ENCODE results near the gene CHST15. TPM values are rescaled to one million over a fixed set of nuclear protein-coding genes. Genes with fewer than 3 reads are reported as not detected.

CHST15 gene
- 19.9 and 26.4 TPM in 2 replicates for total RNA-seq (2014; rRNA removed; shearing (Covaris generic))
- 14.7 and 19.2 TPM in 2 replicates for total RNA-seq (2022)
- percentile 59 among the genes with signal in this experiment for Bru-seq, nascent RNA
- BruChase-seq, experiment 1, labeled RNA remaining after a 6-hour chase, result percentile 69 among the genes with signal in this experiment
- BruChase-seq, experiment 2, labeled RNA remaining after a 2-hour chase, result percentile 70 among the genes with signal in this experiment
- long read RNA-seq, full-length matches to known transcripts, result 4 of 26 reads
- long read RNA-seq, partial matches to known transcripts, result 9 of 26 reads
- long read RNA-seq, other reads (novel, unspliced or antisense), result 13 of 26 reads

GRCh38 chr10:124092860-124093773 is at the start of gene CHST15:
TSS of gene CHST15 (minus strand) at chr10:124093598. CDS start at chr10:124046212, 47,386 bp downstream.
- intact Hi-C loops (cut with micrococcal nuclease; ENCODE audit: unreplicated experiment), result loop anchor here (1.0 to 5.0 kb wide), 5 partner anchors 12 to 309 kb away; no protein-coding TSS in a partner anchor
- H3K9me3 ChIP-seq (ENCODE audit: low read length), result no peaks in the 10 kb centered on the region
- peaks cover 12% of the 10 kb centered on the region for H4K20me1 ChIP-seq (ENCODE audit: insufficient read depth, low read length)
- peak within 1 kb of the TSS; percentile 85 for H3K4me2 ChIP-seq (ENCODE audit: low read length)
- H3K36me3 ChIP-seq (ENCODE audit: insufficient read depth, low read length), result no peaks in the 10 kb centered on the region; the same call in 1 of the 2 replicates
- peak within 1 kb of the TSS; percentile 68 for H3K27ac ChIP-seq (ENCODE audit: low read depth, low read length, poor library complexity, severe bottlenecking)
- BruUV-seq (replicated peaks), result no TSS peak
- peak within 1 kb of the TSS; percentile 81 for H3K4me3 ChIP-seq (ENCODE audit: low read depth, low read length, poor library complexity, severe bottlenecking)
- TF ChIP-seq EZH2phosphoT487 (IDR thresholded peaks at IDR 0.05; ENCODE audit: borderline replicate concordance, low read depth, low read length), result no peak
- peak; percentile 63 for TF ChIP-seq CTCF (conservative IDR thresholded peaks at IDR 0.05; ENCODE audit: low read length)
- ChIA-PET CTCF (ENCODE audit: unreplicated experiment) (interaction anchor here (0.6 kb wide), 1 partner anchor 130 kb away, joined by 5 read pairs; no protein-coding TSS in a partner anchor), POLR2A (interaction anchor here (0.7 to 2.1 kb wide), 7 partner anchors 13 to 52 kb away, joined by 3 to 14 read pairs (median 4); no protein-coding TSS in a partner anchor)
- H3K9me2 ChIP-seq (ENCODE audit: insufficient read depth, low read length), result no peaks in the 10 kb centered on the region
- DNase-seq (ENCODE audit: low spot score), result peak; percentile 69
- peaks cover 25% of the 10 kb centered on the region for H3K79me2 ChIP-seq (ENCODE audit: insufficient read depth, low read depth, low read length)
- peaks cover 42% of the 10 kb centered on the region for H3K4me1 ChIP-seq (ENCODE audit: insufficient read depth, low read length, poor library complexity, severe bottlenecking)
- peak within 1 kb of the TSS; percentile 58; the same call in 1 of the 2 replicates for H2AFZ ChIP-seq (ENCODE audit: low read length)

- Histone ChIP-seq H4K20me1 (ENCODE audit: insufficient read depth, low read length) (no peaks in the 10 kb centered on the region), H3K4me2 (ENCODE audit: low read length) (peak overlapping the region; percentile 77), H3K9me2 (ENCODE audit: insufficient read depth, low read length) (no peaks in the 10 kb centered on the region), H3K4me3 (ENCODE audit: low read depth, low read length, poor library complexity, severe bottlenecking) (peak overlapping the region; percentile 72), H3K79me2 (ENCODE audit: insufficient read depth, low read depth, low read length) (peaks cover 35% of the 10 kb centered on the region; the same call in 1 of the 2 replicates), H3K36me3 (ENCODE audit: insufficient read depth, low read length) (peaks cover 28% of the 10 kb centered on the region), H3K9me3 (ENCODE audit: low read length) (no peaks in the 10 kb centered on the region), H3K4me1 (ENCODE audit: insufficient read depth, low read length, poor library complexity, severe bottlenecking) (peaks cover 67% of the 10 kb centered on the region), H3K27ac (ENCODE audit: low read depth, low read length, poor library complexity, severe bottlenecking) (peak overlapping the region; percentile 80), H2AFZ (ENCODE audit: low read length) (peak overlapping the region; percentile 43; the same call in 1 of the 2 replicates)
- peak; percentile 68 for DNase-seq (ENCODE audit: low spot score)
- BruUV-seq (replicated peaks), result no TSS peak
- ChIA-PET POLR2A (interaction anchor here (0.5 to 2.3 kb wide), 5 partner anchors 25 to 165 kb away, joined by 3 to 11 read pairs (median 3); no protein-coding TSS in a partner anchor), CTCF (ENCODE audit: unreplicated experiment) (interaction anchor here (1.0 kb wide), 1 partner anchor 71 kb away, joined by 3 read pairs; no protein-coding TSS in a partner anchor)
- no peak for TF ChIP-seq EZH2phosphoT487 (IDR thresholded peaks at IDR 0.05; ENCODE audit: borderline replicate concordance, low read depth, low read length)
- TF ChIP-seq CTCF (conservative IDR thresholded peaks at IDR 0.05; ENCODE audit: low read length), result 0 out of 2 replicates have a peak, but pooled peaks have one; percentile 1
- intact Hi-C loops (cut with micrococcal nuclease; ENCODE audit: unreplicated experiment), result no loop called here
These were observed 49.6 kb upstream of the CHST15 start for GRCh38 chr10:124142960-124143359.
